OCI-LY7 (cell line): ENCODE measurements around the gene SFTPD. TPM values are rescaled to one million over a fixed set of nuclear protein-coding genes. Genes with fewer than 3 reads are reported as not detected.

Source experiments
- BruUV-seq: library from RNA; stranded (reverse); fragments of 400-500 nt; replicated peaks from 2 replicates; lab custom pipeline; 2021; lab: Mats Ljungman, UMichigan
- CTCF ChIA-PET: fragments of 300-600 bp; sonication (Branson Sonifier 250); formaldehyde crosslinking; loops from one replicate; lab custom pipeline; 2022; ENCODE audit warnings: antibody characterized with exemption; ENCODE audit not compliant: unreplicated experiment; lab: Charles Lee
- POLR2A ChIA-PET: fragments of 300-600 bp; sonication (Branson Sonifier 250); formaldehyde crosslinking; loops from one replicate; lab custom pipeline; 2022; ENCODE audit warnings: antibody characterized with exemption; lab: Charles Lee
- DNase-seq: peaks from one replicate; pipeline ENCODE4 v3.0.0-alpha.2; 2015; ENCODE audit warnings: low spot score
- H2AFZ ChIP-seq: fragments of 200-600 bp; sonication (generic), shearing (Covaris generic); 2 replicates; pipeline ENCODE4 v1.6.1; 2014; ENCODE audit warnings: mild to moderate bottlenecking, antibody characterized with exemption, low read length, moderate library complexity
- H3K27ac ChIP-seq: fragments of 200-600 bp; sonication (generic); 2 replicates; pipeline ENCODE4 v1.5.1; 2014; ENCODE audit warnings: mixed run types, low read depth, mild to moderate bottlenecking, moderate library complexity, low read length, inconsistent platforms; ENCODE audit not compliant: poor library complexity, severe bottlenecking
- H3K36me3 ChIP-seq: fragments of 200-600 bp; sonication (generic); 2 replicates; pipeline ENCODE4 v1.6.1; 2014; ENCODE audit warnings: mild to moderate bottlenecking, antibody characterized with exemption, low read length, moderate library complexity, mixed read lengths; ENCODE audit not compliant: insufficient read depth
- H3K4me1 ChIP-seq: fragments of 200-600 bp; sonication (generic); 2 replicates; pipeline ENCODE4 v1.5.1; 2014; ENCODE audit warnings: mild to moderate bottlenecking, low read length; ENCODE audit not compliant: insufficient read depth, poor library complexity, severe bottlenecking
- H3K4me2 ChIP-seq: fragments of 200-600 bp; sonication (generic); 2 replicates; pipeline ENCODE4 v1.6.1; 2014; ENCODE audit warnings: mild to moderate bottlenecking, low read length
- H3K4me3 ChIP-seq: fragments of 200-600 bp; sonication (generic); 2 replicates; pipeline ENCODE4 v1.5.1; 2014; ENCODE audit warnings: mild to moderate bottlenecking, low read depth, low read length; ENCODE audit not compliant: poor library complexity, severe bottlenecking
- H3K79me2 ChIP-seq: fragments of 200-600 bp; sonication (generic); 2 replicates; pipeline ENCODE4 v1.6.1; 2016; ENCODE audit warnings: low read depth, mild to moderate bottlenecking, low read length, moderate library complexity, mixed read lengths; ENCODE audit not compliant: insufficient read depth
- H3K9me2 ChIP-seq: fragments of 200-600 bp; sonication (generic); 2 replicates; pipeline ENCODE4 v1.6.1; 2016; ENCODE audit warnings: mild to moderate bottlenecking, low read length, mixed read lengths; ENCODE audit not compliant: insufficient read depth
- H3K9me3 ChIP-seq: fragments of 200-600 bp; sonication (generic); 2 replicates; pipeline ENCODE4 v1.6.1; 2014; ENCODE audit warnings: mild to moderate bottlenecking, mixed run types, low read length, mixed read lengths
- H4K20me1 ChIP-seq: fragments of 200-600 bp; sonication (generic); 2 replicates; pipeline ENCODE4 v1.6.1; 2014; ENCODE audit warnings: mild to moderate bottlenecking, antibody characterized with exemption, low read length, moderate library complexity, mixed read lengths; ENCODE audit not compliant: insufficient read depth
- CTCF ChIP-seq: fragments of 200-600 bp; sonication (generic); conservative IDR thresholded peaks from 2 replicates; pipeline ENCODE4 v1.5.1; 2014; ENCODE audit warnings: mild to moderate bottlenecking, antibody characterized with exemption, low read length, moderate library complexity, mixed read lengths
- EZH2phosphoT487 ChIP-seq: fragments of 200-600 bp; sonication (generic); IDR thresholded peaks from 2 replicates; pipeline ENCODE4 v1.6.1; 2018; ENCODE audit warnings: low read depth, borderline replicate concordance, mild to moderate bottlenecking, mixed run types, antibody characterized with exemption, low read length, moderate library complexity, mixed read lengths
- intact Hi-C: fragments of 100-400 bp; cut with micrococcal nuclease; formaldehyde crosslinking; loops from one replicate; pipeline ENCODE4 v1.10.0; 2022; ENCODE audit not compliant: unreplicated experiment
- total RNA-seq, 2 experiments: library from RNA; depleted of rRNA in 1 of 2; stranded (reverse); fragments of >200 nt in 1 of 2; shearing (Covaris generic) in 1 of 2; gene quantifications; 2 replicates each; pipeline ENCODE4 v1.2.3, GENCODE V29; 2014 to 2022

SFTPD gene
- total RNA-seq, 2 experiments from 2014 or later, result not detected

DNA sequence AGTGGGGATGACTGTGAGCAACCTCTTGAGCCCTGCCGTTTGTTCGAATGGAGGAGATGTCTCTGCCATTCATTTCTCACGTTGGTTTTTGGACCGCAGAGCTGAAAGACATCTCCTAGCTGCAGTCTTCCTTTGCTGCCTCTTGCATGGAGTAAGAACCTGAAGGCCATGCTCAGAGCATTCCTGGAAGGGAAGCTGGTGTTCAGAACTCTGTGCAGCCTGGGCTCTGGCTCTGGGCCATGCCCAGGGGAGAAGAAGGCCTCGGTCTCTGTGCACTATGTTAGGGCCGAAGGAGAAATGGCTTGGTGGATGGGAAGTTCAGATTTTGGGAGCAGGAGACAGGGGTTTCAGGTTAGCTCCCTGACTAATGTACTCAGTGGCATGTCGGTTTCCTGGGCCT lies 22.9 kb downstream of the SFTPD start:
- BruUV-seq, result no TSS peak
- POLR2A ChIA-PET, result no interaction called here

GRCh38 chr10:79925614-79926013 lies 23.3 kb downstream of the SFTPD start:
- CTCF ChIA-PET, result no interaction called here
- intact Hi-C loops, result loop anchor here (5.0 kb wide), 1 partner anchor 278 kb away; no protein-coding TSS in a partner anchor
- no peak for TF ChIP-seq CTCF
- no peak for TF ChIP-seq EZH2phosphoT487
- Histone ChIP-seq H3K36me3 (no peaks in the 10 kb centered on the region), H3K79me2 (no peaks in the 10 kb centered on the region), H3K4me2 (no peak overlapping the region), H2AFZ (no peak overlapping the region), H3K9me3 (no peaks in the 10 kb centered on the region), H3K9me2 (no peaks in the 10 kb centered on the region), H4K20me1 (no peaks in the 10 kb centered on the region), H3K4me3 (no peak overlapping the region), H3K27ac (no peak overlapping the region), H3K4me1 (no peaks in the 10 kb centered on the region)
- no peak for DNase-seq
- no TSS peak for BruUV-seq
- POLR2A ChIA-PET, result no interaction called here

More for the DNA sequence above, 22.9 kb downstream of the SFTPD start:
- no peaks in the 10 kb centered on the region for H4K20me1 ChIP-seq
- no peak for DNase-seq
- TF ChIP-seq CTCF (no peak), EZH2phosphoT487 (no peak)
- H3K9me3 ChIP-seq, result no peaks in the 10 kb centered on the region
- CTCF ChIA-PET, result no interaction called here
- no peak overlapping the region for H3K4me2 ChIP-seq
- H3K4me3 ChIP-seq, result no peak overlapping the region
- no peaks in the 10 kb centered on the region for H3K9me2 ChIP-seq
- no peak overlapping the region for H3K27ac ChIP-seq
- no peaks in the 10 kb centered on the region for H3K4me1 ChIP-seq
- no peaks in the 10 kb centered on the region for H3K36me3 ChIP-seq
- intact Hi-C loops, result loop anchor here (5.0 kb wide), 1 partner anchor 279 kb away; no protein-coding TSS in a partner anchor
- H3K79me2 ChIP-seq, result no peaks in the 10 kb centered on the region
- no peak overlapping the region for H2AFZ ChIP-seq

- CTCF ChIA-PET, result no interaction called here
- H3K36me3 ChIP-seq, result no peaks in the 10 kb centered on the region
- DNase-seq, result no peak
Observed at GRCh38 chr10:79923669-79924068, 25.2 kb downstream of the SFTPD start.

More at GRCh38 chr10:79923669-79924068, 25.2 kb downstream of the SFTPD start:
- Histone ChIP-seq H3K4me3 (no peak overlapping the region), H3K9me3 (no peaks in the 10 kb centered on the region), H3K4me2 (no peak overlapping the region), H4K20me1 (no peaks in the 10 kb centered on the region), H3K27ac (no peak overlapping the region), H2AFZ (no peak overlapping the region), H3K4me1 (no peaks in the 10 kb centered on the region), H3K79me2 (no peaks in the 10 kb centered on the region), H3K9me2 (no peaks in the 10 kb centered on the region)
- TF ChIP-seq CTCF (no peak), EZH2phosphoT487 (no peak)
- BruUV-seq, result no TSS peak
- intact Hi-C loops, result no loop called here
- POLR2A ChIA-PET, result no interaction called here
